HepG2 (cell line): ENCODE measurements around the gene HAS3. TPM values are rescaled to one million over a fixed set of nuclear protein-coding genes. Genes with fewer than 3 reads are reported as not detected.
A peak's percentile ranks its signal among the peaks of the same experiment; 100 is the strongest.

Source experiments
- ATAC-seq: fragments of 200-7000 bp; cut with Tn5 transposase; 3 replicates; pipeline ENCODE4 v1.9.1; 2020; ENCODE audit warnings: mild to moderate bottlenecking, moderate library complexity
- BruUV-seq: library from RNA; stranded (reverse); fragments of 400-500 nt; replicated peaks from 2 replicates; lab custom pipeline; 2021; lab: Mats Ljungman, UMichigan
- CTCF ChIA-PET: fragments of 300-600 bp; formaldehyde crosslinking; extraction: SDS; loops from one replicate; lab custom pipeline; 2021; ENCODE audit warnings: low total read pairs, inconsistent platforms, low intra/inter-chr PET ratio; lab: Yijun Ruan, JAX
- POLR2A ChIA-PET: fragments of 350-600 bp; sonication (Branson Sonifier 250); formaldehyde crosslinking; loops from one replicate; lab custom pipeline; 2020; ENCODE audit warnings: antibody characterized with exemption, inconsistent platforms; lab: Yijun Ruan, JAX
- DNase-seq: peaks from one replicate; pipeline ENCODE4 v3.0.0-alpha.2; 2015; ENCODE audit warnings: low spot score
- FAIRE-seq: peaks from 3 replicates; lab custom pipeline; 2011; peaks lifted over from hg19 to GRCh38; lab: Jason Lieb, UNC
- H2AFZ ChIP-seq: one replicate; pipeline ENCODE4 v1.6.1; 2011; ENCODE audit warnings: low read length, inconsistent platforms
- H3K27ac ChIP-seq: fragments of 300-600 bp; 3 replicates; pipeline ENCODE4 v1.8.0; 2011; ENCODE audit warnings: mixed run types, mild to moderate bottlenecking, mixed read lengths, low read length, inconsistent platforms; ENCODE audit not compliant: insufficient read depth; ENCODE audit errors: extremely low read length
- H3K27me3 ChIP-seq, 2 experiments: fragments of 200-600 bp in 1 of 2; 2 replicates in 1 of 2; 3 replicates in 1 of 2; pipeline versions ENCODE4 v1.6.0 to v1.8.0; 2011; ENCODE audit warnings: low read length in 2 of 2, mild to moderate bottlenecking in 2 of 2, moderate library complexity in 2 of 2, inconsistent platforms in 1 of 2; ENCODE audit not compliant: insufficient read depth in 2 of 2, control insufficient read depth in 1 of 2
- H3K36me3 ChIP-seq, 2 experiments: fragments of 200-600 bp in 1 of 2; replicated peaks in 1 of 2; 2 replicates in 1 of 2; 3 replicates in 1 of 2; pipeline versions ENCODE4 v1.5.1 to v1.8.0; 2011; ENCODE audit warnings: low read length in 2 of 2, inconsistent platforms in 1 of 2; ENCODE audit not compliant: insufficient read depth in 2 of 2, control insufficient read depth in 1 of 2
- H3K4me1 ChIP-seq: 2 replicates; pipeline ENCODE4 v1.5.1; 2012; ENCODE audit warnings: low read length, inconsistent platforms; ENCODE audit not compliant: insufficient read depth
- H3K4me2 ChIP-seq: 2 replicates; pipeline ENCODE4 v1.6.0; 2011; ENCODE audit warnings: low read depth, low read length, inconsistent platforms
- H3K4me3 ChIP-seq, 3 experiments: fragments of 200-600 bp in 1 of 3; sonication (generic), shearing (Covaris generic) in 1 of 3; replicated peaks in 1 of 3; 2 replicates each; pipeline ENCODE4 v1.5.1; 2011 to 2016; ENCODE audit warnings: low read length in 3 of 3, inconsistent platforms in 2 of 3, low read depth in 2 of 3, mild to moderate bottlenecking in 2 of 3, control low read depth in 1 of 3, mixed read lengths in 1 of 3; ENCODE audit not compliant: insufficient read depth in 1 of 3
- H3K79me2 ChIP-seq: one replicate; pipeline ENCODE4 v1.6.1; 2011; ENCODE audit warnings: low read length, inconsistent platforms; ENCODE audit not compliant: insufficient read depth
- H3K9ac ChIP-seq: 2 replicates; pipeline ENCODE4 v1.6.0; 2011; ENCODE audit warnings: mild to moderate bottlenecking, low read depth, low read length, inconsistent platforms; ENCODE audit not compliant: insufficient read depth
- H3K9me3 ChIP-seq: 2 replicates; pipeline ENCODE4 v1.5.1; 2012; ENCODE audit warnings: mild to moderate bottlenecking, low read length
- H4K20me1 ChIP-seq: 2 replicates; pipeline ENCODE4 v1.6.0; 2011; ENCODE audit warnings: inconsistent platforms, mild to moderate bottlenecking, low read length, moderate library complexity; ENCODE audit not compliant: insufficient read depth
- FOXA3 ChIP-seq: IDR thresholded peaks from 2 replicates; pipeline ENCODE4 v1.6.1; 2016; ENCODE audit warnings: missing genetic modification reagents, missing compliant biosample characterization
- GLMP ChIP-seq: sonication (generic); formaldehyde crosslinking; IDR thresholded peaks from 2 replicates; pipeline ENCODE4 v1.9.0; 2021; ENCODE audit warnings: missing genetic modification reagents, mild to moderate bottlenecking, borderline replicate concordance
- HOMEZ ChIP-seq: IDR thresholded peaks from 2 replicates; pipeline ENCODE4 v1.6.1; 2016; ENCODE audit warnings: low read depth
- KDM5A ChIP-seq: fragments of 200-600 bp; sonication (generic); IDR thresholded peaks from 2 replicates; pipeline ENCODE4 v1.7.0; 2018; ENCODE audit warnings: antibody characterized with exemption, mild to moderate bottlenecking, low read length, borderline replicate concordance
- KDM5B ChIP-seq: sonication (generic); formaldehyde crosslinking; IDR thresholded peaks from 2 replicates; pipeline ENCODE4 v1.4.0; 2020; ENCODE audit warnings: missing genetic modification reagents, mild to moderate bottlenecking, borderline replicate concordance
- KLF12 ChIP-seq: sonication (generic); formaldehyde crosslinking; IDR thresholded peaks from 2 replicates; pipeline ENCODE4 v1.4.0; 2020; ENCODE audit warnings: missing genetic modification reagents, borderline replicate concordance
- PTBP1 ChIP-seq: fragments of 200-400 bp; formaldehyde crosslinking; IDR thresholded peaks from 2 replicates; pipeline ENCODE4 v1.6.1; 2018; ENCODE audit warnings: low read length, low read depth; ENCODE audit not compliant: poor library complexity, severe bottlenecking
- TRIM24 ChIP-seq: sonication (generic); formaldehyde crosslinking; IDR thresholded peaks from 2 replicates; pipeline ENCODE4 v1.8.0; 2022; ENCODE audit warnings: mild to moderate bottlenecking, missing genetic modification reagents
- ZFP36L1 ChIP-seq: sonication (generic); formaldehyde crosslinking; IDR thresholded peaks from 2 replicates; pipeline ENCODE4 v1.8.0; 2022; ENCODE audit warnings: mild to moderate bottlenecking, missing genetic modification reagents, moderate library complexity
- ZNF143 ChIP-seq: sonication (generic); formaldehyde crosslinking; IDR thresholded peaks from 2 replicates; pipeline ENCODE4 v1.4.0; 2020; ENCODE audit warnings: missing genetic modification reagents
- ZNF430 ChIP-seq: sonication (generic); formaldehyde crosslinking; IDR thresholded peaks from 2 replicates; pipeline ENCODE4 v1.9.0; 2021; ENCODE audit warnings: mild to moderate bottlenecking, missing genetic modification reagents
- ZNF44 ChIP-seq: sonication (generic); formaldehyde crosslinking; IDR thresholded peaks from 2 replicates; pipeline ENCODE4 v1.5.1; 2020; ENCODE audit warnings: mild to moderate bottlenecking, missing genetic modification reagents
- ZNF468 ChIP-seq: sonication (generic); formaldehyde crosslinking; IDR thresholded peaks from 2 replicates; pipeline ENCODE4 v1.8.0; 2022; ENCODE audit warnings: mild to moderate bottlenecking, moderate library complexity, missing genetic modification reagents
- ZSCAN22 ChIP-seq: sonication (generic); formaldehyde crosslinking; IDR thresholded peaks from 2 replicates; pipeline ENCODE4 v1.4.0; 2020; ENCODE audit warnings: mild to moderate bottlenecking, missing genetic modification reagents
- WGBS: methylation state at CpG from one replicate; pipeline ENCODE4 v1.1.6; 2017; ENCODE audit warnings: low lambda C conversion rate; 5-methylcytosine and 5-hydroxymethylcytosine counted together
- in situ Hi-C: cut with HindIII; loops from 2 replicates; pipeline ENCODE4 v1.10.0; 2017; ENCODE audit warnings: low pct_unique_long_range_greater_than_20kb; ENCODE audit not compliant: extremely low pct_ligation_motif_present
- intact Hi-C: fragments of 100-400 bp; cut with micrococcal nuclease; formaldehyde crosslinking; loops from one replicate; pipeline ENCODE4 v1.10.0; 2022; ENCODE audit not compliant: unreplicated experiment
- polyA plus RNA-seq, 8 experiments: library from polyadenylated mRNA; depleted of rRNA in 3 of 8; stranded (reverse) in 7 of 8; unstranded in 1 of 8; fragments of >200 nt; fragmentation: Illumina TruSeq in 4 of 8; extraction: Trizol in 4 of 8; gene quantifications; 2 replicates each; pipeline versions ENCODE4 v1.2.1 to v1.2.3, GENCODE V29; 2011 to 2016; ENCODE audit warnings: low read depth in 4 of 8, missing spikeins in 1 of 8, mixed read lengths in 1 of 8; ENCODE audit not compliant: insufficient read depth in 1 of 8
- total RNA-seq, 5 experiments: library from RNA; depleted of rRNA; stranded (reverse); fragments of >200 nt; fragmentation: Illumina TruSeq; extraction: Trizol; gene quantifications; 2 replicates each; pipeline ENCODE4 v1.2.3, GENCODE V29; 2016; ENCODE audit warnings: low read depth in 1 of 5

The HAS3 gene
- total and polyA plus RNA-seq, 2 of the 13 experiments (the other 11 are each of a cell fraction or from before 2014, with no cell fraction given): 0.04 to 0.30 TPM

- H3K36me3 ChIP-seq: peaks cover 1 to 14% of the 10 kb centered on the region in 2 experiments; a peak in 4 of 5 replicates
- H3K79me2 ChIP-seq: no peaks in the 10 kb centered on the region
- no peaks in the 10 kb centered on the region for H3K27me3 ChIP-seq
- in situ Hi-C loops: loop anchor here (25.0 kb wide), 1 partner anchor 401 kb away; no protein-coding TSS in a partner anchor
- WGBS: 97% methylated on average over 5 of the region's 7 CpGs
- no peak overlapping the region for H3K27ac ChIP-seq
- no peaks in the 10 kb centered on the region for H4K20me1 ChIP-seq
- no peaks in the 10 kb centered on the region for H3K4me1 ChIP-seq
- FAIRE-seq: no peak
- no peak overlapping the region for H3K9ac ChIP-seq
- intact Hi-C loops: no loop called here
- no peak overlapping the region for H3K4me2 ChIP-seq
- ChIA-PET POLR2A (no interaction called here), CTCF (interaction anchor here (0.7 kb wide), 1 partner anchor 11 kb away, joined by 4 read pairs; no protein-coding TSS in a partner anchor)
- no peak overlapping the region for H3K4me3 ChIP-seq
- no peak for DNase-seq
- TF ChIP-seq KDM5B: no peak
- TF ChIP-seq ZNF430 (CRISPR knock-in tag): no peak
- TF ChIP-seq TRIM24 (CRISPR knock-in tag): no peak
- TF ChIP-seq ZNF143 (CRISPR knock-in tag): no peak
- TF ChIP-seq FOXA3 (CRISPR knock-in tag): no peak
- no peak for TF ChIP-seq ZSCAN22 (CRISPR knock-in tag)
- TF ChIP-seq ZNF44 (CRISPR knock-in tag): no peak
- no peak for TF ChIP-seq KDM5A
- no peak for TF ChIP-seq ZFP36L1
- no peak for TF ChIP-seq ZNF468
- TF ChIP-seq PTBP1: no peak
- no peak for TF ChIP-seq HOMEZ (CRISPR knock-in tag)
- no peak for TF ChIP-seq KLF12 (CRISPR knock-in tag)
- no peak for TF ChIP-seq GLMP (CRISPR knock-in tag)
- no TSS peak for BruUV-seq
- H3K9me3 ChIP-seq: no peaks in the 10 kb centered on the region
- H2AFZ ChIP-seq: no peak overlapping the region
- peak; percentile 5; the same call in 2 of the 3 replicates for ATAC-seq
Observed at GRCh38 chr16:69113216-69113615, 7.8 kb downstream of the HAS3 start.
